Adipocyte (in vitro differentiated cells): ENCODE measurements around the gene FEZ2.

Experiments
- DNase-seq: peaks from one replicate; pipeline ENCODE4 v3.0.0-alpha.2; 2015; ENCODE audit warnings: low read depth
- H3K27me3 ChIP-seq: replicated peaks from 2 replicates; pipeline ENCODE4 v1.7.0; 2013; ENCODE audit warnings: mild to moderate bottlenecking, low read length, moderate library complexity; ENCODE audit not compliant: control insufficient read depth, insufficient read depth
- H3K36me3 ChIP-seq: 2 replicates; pipeline ENCODE4 v1.7.0; 2013; ENCODE audit warnings: low read length, mild to moderate bottlenecking, moderate library complexity; ENCODE audit not compliant: control insufficient read depth, insufficient read depth, severe bottlenecking
- H3K4me1 ChIP-seq: 2 replicates; pipeline ENCODE4 v1.7.0; 2013; ENCODE audit warnings: mild to moderate bottlenecking, low read length, moderate library complexity; ENCODE audit not compliant: control insufficient read depth, insufficient read depth
- H3K4me3 ChIP-seq: 2 replicates; pipeline ENCODE4 v1.7.0; 2013; ENCODE audit warnings: mild to moderate bottlenecking, low read length, moderate library complexity
- H3K9ac ChIP-seq: 2 replicates; pipeline ENCODE4 v1.7.0; 2013; ENCODE audit warnings: mild to moderate bottlenecking, low read length, moderate library complexity
- H3K9me3 ChIP-seq: 2 replicates; pipeline ENCODE4 v1.7.0; 2013; ENCODE audit warnings: mild to moderate bottlenecking, low read length, moderate library complexity; ENCODE audit not compliant: control insufficient read depth

The FEZ2 gene

DNA sequence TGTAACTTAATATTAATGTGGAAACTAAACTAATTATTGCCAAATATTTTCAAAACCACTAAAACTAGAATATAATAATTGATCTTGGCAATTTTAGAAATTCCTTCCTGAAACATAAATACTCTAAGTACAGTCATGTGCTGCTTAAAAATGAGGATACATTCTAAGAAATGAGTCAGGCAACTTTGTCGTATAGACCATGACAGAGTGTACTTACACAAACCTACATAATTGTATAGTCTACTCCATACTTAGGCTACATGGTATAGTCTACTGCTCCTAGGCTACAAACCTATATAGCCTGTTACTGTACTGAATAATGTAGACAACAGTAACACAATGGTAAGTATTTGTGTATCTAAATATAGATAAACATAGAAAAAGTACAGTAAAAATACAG is 27.6 kb downstream of the FEZ2 start:
- H3K4me1 ChIP-seq: peaks cover 28% of the 10 kb centered on the region
- DNase-seq: peak; percentile 40
- peaks cover 56% of the 10 kb centered on the region for H3K36me3 ChIP-seq
- H3K9me3 ChIP-seq: no peaks in the 10 kb centered on the region
- H3K27me3 ChIP-seq: no peaks in the 10 kb centered on the region
- no peak overlapping the region for H3K4me3 ChIP-seq
- no peak overlapping the region for H3K9ac ChIP-seq

DNA sequence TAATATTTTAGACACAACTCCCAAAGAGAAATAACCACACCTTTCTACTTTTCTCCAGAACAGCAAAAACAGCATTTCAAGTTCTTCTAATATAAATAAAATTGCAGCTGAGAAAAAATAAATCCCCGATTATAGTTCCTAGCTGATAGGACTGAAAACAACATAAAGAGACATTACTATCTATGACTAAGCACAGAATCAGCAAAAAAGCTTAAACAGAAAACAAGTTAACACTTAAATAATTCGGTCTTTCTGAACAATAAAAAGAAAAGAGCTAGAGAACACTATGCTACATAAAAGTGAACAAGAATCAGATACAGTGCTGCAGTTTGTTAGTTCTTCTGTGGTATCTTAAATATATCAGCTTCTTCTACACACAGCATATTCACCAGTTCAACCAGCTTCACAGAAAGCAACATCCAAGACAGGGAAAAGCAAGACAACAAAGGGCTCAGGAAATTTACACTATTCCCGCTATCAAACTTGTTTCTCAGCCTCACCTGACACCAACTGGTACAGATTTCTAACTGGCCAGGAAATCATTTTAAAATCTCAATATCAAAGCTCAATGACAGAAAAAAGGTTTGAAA is 28.6 kb downstream of the FEZ2 start:
- peak; percentile 36 for DNase-seq
- peak overlapping the region; percentile 64 for H3K9ac ChIP-seq
- no peaks in the 10 kb centered on the region for H3K27me3 ChIP-seq
- H3K4me1 ChIP-seq: peaks cover 38% of the 10 kb centered on the region
- H3K4me3 ChIP-seq: peak overlapping the region; percentile 16
- H3K9me3 ChIP-seq: no peaks in the 10 kb centered on the region
- H3K36me3 ChIP-seq: peaks cover 47% of the 10 kb centered on the region

DNA sequence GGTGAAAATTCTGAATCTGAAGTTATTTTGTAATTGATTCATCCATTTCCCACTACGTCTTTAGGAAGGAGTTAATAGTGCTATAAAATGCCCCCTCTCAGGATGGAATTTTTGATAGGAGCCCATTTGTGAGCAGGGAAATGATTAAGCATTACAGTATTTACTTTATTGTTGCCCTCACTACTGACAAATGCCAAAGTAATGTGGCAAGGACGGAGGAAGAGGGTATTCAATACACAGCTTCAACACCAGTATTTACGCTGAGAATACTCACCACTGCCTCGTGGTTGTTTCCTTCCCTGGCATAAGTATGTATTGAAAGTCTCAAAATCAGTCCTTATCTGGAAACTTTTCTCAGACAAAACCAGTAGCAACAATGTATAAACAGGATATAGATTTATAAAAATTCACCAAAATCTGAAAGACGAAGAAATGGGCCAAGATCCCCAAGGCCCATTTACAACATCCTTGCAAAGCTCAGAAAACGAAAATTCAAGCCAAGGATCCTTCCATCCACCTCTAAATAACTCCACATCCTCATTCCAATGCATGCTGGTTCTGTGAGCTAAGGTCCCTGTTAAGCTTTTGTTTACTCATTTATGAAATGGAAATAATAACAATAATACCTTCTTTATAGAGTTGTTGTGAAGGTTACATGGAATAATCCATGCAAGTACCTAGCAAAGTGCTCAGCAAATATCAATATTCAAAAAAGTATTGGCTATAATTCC is 29.3 kb downstream of the FEZ2 start:
- DNase-seq: peak; percentile 59
- H3K4me3 ChIP-seq: no peak overlapping the region
- H3K36me3 ChIP-seq: peaks cover 41% of the 10 kb centered on the region
- no peaks in the 10 kb centered on the region for H3K27me3 ChIP-seq
- peak overlapping the region; percentile 64 for H3K9ac ChIP-seq
- H3K4me1 ChIP-seq: peaks cover 44% of the 10 kb centered on the region
- no peaks in the 10 kb centered on the region for H3K9me3 ChIP-seq

DNA sequence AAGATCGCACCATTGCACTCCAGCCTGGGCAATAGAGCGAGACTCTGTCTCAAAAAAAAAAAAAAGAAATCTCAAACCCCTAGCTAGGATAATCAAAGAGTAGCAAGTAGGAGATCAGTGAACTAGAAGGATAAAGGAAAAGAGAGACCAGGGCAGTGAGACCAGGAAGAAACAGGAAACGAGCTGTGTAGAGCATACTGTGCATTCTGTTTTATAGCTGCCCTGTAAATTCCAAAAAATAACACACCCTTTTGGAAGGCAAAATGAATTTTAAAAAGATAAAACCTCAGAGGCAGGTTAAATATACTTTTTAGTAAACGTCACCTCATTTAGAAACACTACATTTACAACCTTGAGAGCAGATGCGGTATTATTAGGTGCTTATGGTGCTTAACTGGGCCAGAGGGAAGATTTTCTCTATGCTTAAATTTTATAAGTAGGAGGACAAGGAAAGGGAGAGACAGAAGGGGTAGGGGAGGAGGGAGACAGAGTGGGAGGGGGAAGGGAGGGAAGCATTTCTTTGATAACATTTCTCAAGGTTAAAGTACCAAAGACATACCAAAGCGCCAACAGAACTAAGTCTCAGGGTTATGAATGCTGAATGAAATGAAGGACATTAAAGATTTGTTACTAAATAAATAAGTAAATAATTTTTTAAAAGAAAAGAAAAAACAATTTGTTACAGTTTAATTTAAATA is 30.1 kb downstream of the FEZ2 start:
- Histone ChIP-seq H3K4me1 (peaks cover 52% of the 10 kb centered on the region), H3K9ac (no peak overlapping the region), H3K27me3 (no peaks in the 10 kb centered on the region), H3K9me3 (no peaks in the 10 kb centered on the region), H3K4me3 (no peak overlapping the region), H3K36me3 (peaks cover 32% of the 10 kb centered on the region)
- no peak for DNase-seq

DNA sequence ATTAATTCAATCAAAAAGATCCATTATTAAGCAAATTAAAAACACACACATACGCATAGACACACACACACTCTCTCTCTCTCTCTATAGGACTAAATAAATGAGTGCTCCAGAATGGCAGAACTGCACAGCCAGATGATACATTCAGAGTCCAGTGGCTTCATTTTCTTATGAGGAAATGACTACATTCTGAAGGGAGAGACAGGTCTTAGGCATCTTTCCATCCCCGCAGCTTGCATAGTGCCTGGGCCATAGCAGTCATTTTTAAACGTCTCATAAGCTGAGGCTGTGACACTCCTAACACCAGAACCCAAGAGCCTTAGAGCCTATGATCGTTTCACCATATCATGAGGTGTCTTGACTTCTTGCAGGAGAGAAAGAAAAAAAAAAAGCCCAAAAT is 31.1 kb downstream of the FEZ2 start:
- no peaks in the 10 kb centered on the region for H3K27me3 ChIP-seq
- peaks cover 26% of the 10 kb centered on the region for H3K36me3 ChIP-seq
- H3K9me3 ChIP-seq: no peaks in the 10 kb centered on the region
- no peak overlapping the region for H3K9ac ChIP-seq
- no peak for DNase-seq
- peaks cover 57% of the 10 kb centered on the region for H3K4me1 ChIP-seq
- H3K4me3 ChIP-seq: no peak overlapping the region

DNA sequence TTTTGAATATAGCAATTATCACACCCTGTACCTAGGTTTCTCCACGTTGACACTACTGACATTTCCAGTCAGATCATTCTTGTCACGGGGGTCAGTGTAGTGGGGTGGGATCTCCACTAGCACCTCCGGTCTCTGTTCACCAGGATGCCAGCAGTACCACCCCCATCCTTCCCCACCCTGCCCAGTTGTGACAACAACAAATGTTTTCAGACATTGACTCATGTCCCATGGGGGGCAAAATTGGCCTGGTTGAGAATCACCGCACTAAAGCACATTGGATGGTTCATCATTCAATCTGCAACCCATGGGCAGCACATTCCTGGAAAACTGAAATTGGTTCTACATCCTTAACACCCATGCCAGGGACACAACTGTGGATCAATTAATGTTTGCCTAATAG is 32.3 kb downstream of the FEZ2 start:
- no peaks in the 10 kb centered on the region for H3K27me3 ChIP-seq
- H3K4me3 ChIP-seq: no peak overlapping the region
- no peak for DNase-seq
- peaks cover 68% of the 10 kb centered on the region for H3K4me1 ChIP-seq
- no peaks in the 10 kb centered on the region for H3K9me3 ChIP-seq
- peaks cover 19% of the 10 kb centered on the region for H3K36me3 ChIP-seq
- no peak overlapping the region for H3K9ac ChIP-seq

DNA sequence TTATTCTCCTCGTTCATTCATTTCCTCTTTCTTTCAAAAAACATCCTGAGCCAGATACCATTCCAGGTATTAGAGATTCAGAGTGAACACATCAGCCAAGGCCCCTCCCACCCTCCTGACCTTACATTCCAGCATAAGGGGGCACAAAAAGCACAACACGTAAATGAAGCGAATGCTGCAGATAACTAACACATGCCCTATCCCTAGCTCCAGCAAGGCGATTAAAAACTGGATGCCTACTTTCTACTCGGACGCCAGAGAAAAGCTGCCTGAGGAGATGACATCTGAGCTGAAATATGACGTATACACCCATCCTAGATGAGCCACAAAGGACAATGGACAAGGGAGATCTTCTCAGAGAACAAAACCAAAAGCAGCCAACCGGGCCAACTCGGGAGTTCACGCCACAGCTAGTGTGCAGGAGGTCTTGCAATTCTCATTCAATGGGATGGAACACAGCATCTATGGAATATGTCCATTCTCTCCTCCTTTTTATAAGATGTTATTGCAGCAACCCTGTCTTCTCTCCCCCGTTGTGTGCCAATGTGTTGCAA is 33.5 kb downstream of the FEZ2 start:
- DNase-seq: no peak
- no peak overlapping the region for H3K4me3 ChIP-seq
- H3K9ac ChIP-seq: no peak overlapping the region
- peaks cover 76% of the 10 kb centered on the region for H3K4me1 ChIP-seq
- H3K27me3 ChIP-seq: no peaks in the 10 kb centered on the region
- no peaks in the 10 kb centered on the region for H3K9me3 ChIP-seq
- peaks cover 27% of the 10 kb centered on the region for H3K36me3 ChIP-seq

DNA sequence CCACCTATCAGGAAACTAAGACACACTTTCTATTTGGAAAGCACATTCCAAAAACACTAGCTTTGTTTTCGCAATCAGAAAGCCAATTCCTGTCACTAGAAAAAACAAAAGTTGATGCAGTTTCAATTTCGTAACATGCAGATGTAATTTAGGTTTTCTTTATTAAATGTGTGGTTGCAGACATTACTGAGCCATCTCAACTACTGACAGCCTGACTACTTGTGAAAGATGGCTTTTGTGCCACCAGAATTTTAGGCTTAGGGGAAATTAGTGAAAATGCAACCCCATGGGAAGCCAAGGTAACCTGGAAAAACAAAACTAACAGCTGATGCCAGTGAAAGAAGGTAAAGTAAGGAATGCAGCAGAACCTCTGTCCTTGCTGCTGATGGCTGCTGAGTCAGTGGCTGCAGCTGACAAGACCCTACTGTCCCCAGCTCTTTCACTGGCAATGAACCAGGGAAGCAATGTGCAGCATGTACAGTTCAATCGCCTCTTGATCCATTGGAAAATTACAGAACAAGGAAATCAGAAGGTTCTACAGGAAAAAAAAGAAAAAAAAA is 34.9 kb downstream of the FEZ2 start:
- Histone ChIP-seq H3K36me3 (peaks cover 34% of the 10 kb centered on the region), H3K9ac (peak overlapping the region; percentile 73), H3K9me3 (no peaks in the 10 kb centered on the region), H3K4me3 (peak overlapping the region; percentile 59), H3K27me3 (no peaks in the 10 kb centered on the region), H3K4me1 (peaks cover 64% of the 10 kb centered on the region)
- DNase-seq: peak; percentile 87

DNA sequence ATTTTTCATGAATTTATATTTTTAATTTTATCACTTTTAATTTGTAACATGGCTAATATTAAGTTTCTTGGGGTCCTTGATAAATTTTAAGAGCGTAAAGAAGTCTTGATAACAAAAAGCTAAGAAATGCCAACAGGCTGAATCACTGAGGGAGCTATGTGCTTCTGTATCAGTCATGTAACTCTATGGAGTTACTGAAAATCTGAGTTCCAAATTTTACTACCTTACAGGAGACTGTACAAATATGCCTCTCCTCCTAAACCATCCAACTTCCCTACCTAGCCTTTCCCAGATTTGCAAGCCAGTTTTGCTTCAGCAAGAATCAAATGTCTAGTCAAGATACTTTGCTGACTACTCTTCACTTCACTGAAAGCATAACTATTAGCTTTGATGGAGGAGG is 35.7 kb downstream of the FEZ2 start:
- Histone ChIP-seq H3K9me3 (no peaks in the 10 kb centered on the region), H3K9ac (peak overlapping the region; percentile 62), H3K4me3 (peak overlapping the region; percentile 59), H3K4me1 (peaks cover 71% of the 10 kb centered on the region), H3K27me3 (no peaks in the 10 kb centered on the region), H3K36me3 (peaks cover 38% of the 10 kb centered on the region)
- peak; percentile 63 for DNase-seq

DNA sequence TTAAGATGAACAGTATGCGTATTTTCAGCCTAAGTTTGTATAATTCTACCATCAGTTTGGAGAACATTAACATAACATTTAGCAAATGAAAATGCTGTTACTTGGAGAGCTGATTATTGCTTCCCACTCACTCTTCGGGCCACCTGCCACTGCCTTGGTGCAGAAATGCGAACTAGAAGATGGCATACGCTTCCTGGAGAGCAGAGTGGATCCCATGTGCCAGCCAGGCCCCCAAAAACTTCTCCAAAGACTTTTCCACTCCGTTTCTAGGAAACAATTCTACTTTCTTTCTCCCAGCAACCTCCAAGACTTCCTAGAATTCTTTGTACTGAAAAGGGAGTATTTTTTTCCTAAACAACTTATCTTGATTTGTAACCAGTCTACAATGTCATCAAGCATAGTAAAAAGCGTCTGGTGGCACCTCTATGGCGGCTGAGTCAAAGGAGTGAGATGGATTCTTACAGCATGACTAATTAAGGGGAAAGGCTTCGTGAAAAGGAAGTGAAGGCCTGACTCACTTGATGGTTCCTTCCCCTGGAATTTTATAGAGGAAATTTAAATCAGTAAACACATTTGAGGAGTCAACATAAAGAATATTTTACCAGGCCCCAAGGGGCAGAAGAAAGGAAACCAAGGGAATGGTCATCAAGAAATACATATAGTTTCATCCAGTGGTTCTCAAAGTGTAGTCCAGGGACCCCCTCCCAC is 36.6 kb downstream of the FEZ2 start:
- Histone ChIP-seq H3K4me1 (peaks cover 78% of the 10 kb centered on the region), H3K36me3 (peaks cover 30% of the 10 kb centered on the region), H3K27me3 (no peaks in the 10 kb centered on the region), H3K9me3 (no peaks in the 10 kb centered on the region), H3K9ac (peak overlapping the region; percentile 62), H3K4me3 (peak overlapping the region; percentile 23)
- DNase-seq: peak; percentile 90
